GM21529 (cell line): ENCODE measurements around the gene SPNS3.

Experiments
- ATAC-seq: cut with Tn5 transposase; IDR thresholded peaks from one replicate; pipeline ENCODE4 v1.9.1; 2021; ENCODE audit not compliant: unreplicated experiment

SPNS3 gene

GRCh38 chr17:4507361-4508111 lies 73.8 kb downstream of the SPNS3 start:
- no peak for ATAC-seq

- ATAC-seq: no peak
Measured at GRCh38 chr17:4508207-4508606, 74.5 kb downstream of the SPNS3 start.

GRCh38 chr17:4509401-4509800 lies 75.7 kb downstream of the SPNS3 start:
- ATAC-seq: no peak

- no peak for ATAC-seq
Measured at GRCh38 chr17:4509923-4510617, 76.3 kb downstream of the SPNS3 start.

GRCh38 chr17:4510618-4510941 lies 76.8 kb downstream of the SPNS3 start:
- no peak for ATAC-seq

DNA sequence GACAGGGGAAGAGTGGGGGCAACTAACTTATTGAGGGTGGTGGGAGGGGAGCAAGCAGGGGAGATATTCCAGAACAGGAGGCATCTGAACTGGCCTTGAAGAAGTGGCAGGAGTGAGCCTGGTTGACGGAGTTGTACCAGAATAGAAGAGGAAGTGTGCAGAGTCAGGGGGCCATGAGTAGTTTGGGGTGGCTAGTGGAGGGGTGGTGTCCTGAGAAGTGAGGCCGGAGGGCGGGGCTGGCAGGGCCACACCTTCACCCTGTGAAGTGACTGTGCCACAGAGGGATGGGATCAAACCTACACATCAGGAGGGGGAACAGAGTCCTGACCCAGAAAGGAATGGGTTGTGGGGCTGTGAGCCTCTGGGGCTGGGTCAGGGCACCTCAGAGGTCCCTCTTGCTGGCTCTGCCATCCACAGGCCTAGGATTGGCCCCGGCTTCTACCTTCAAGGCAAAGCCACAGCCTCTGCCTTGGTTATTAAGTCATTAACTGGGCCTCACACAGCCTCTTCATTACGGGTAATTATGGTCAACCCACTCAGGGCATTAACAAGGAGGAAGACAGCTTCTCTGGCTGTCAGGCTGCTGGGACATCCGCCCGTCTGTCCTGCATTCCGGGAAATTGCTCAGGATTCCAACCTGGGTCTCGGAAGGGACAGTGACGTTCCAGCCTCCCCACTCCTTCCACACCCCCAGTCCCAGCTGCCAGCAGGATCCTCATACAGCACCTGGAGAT lies 77.6 kb downstream of the SPNS3 start:
- no peak for ATAC-seq

DNA sequence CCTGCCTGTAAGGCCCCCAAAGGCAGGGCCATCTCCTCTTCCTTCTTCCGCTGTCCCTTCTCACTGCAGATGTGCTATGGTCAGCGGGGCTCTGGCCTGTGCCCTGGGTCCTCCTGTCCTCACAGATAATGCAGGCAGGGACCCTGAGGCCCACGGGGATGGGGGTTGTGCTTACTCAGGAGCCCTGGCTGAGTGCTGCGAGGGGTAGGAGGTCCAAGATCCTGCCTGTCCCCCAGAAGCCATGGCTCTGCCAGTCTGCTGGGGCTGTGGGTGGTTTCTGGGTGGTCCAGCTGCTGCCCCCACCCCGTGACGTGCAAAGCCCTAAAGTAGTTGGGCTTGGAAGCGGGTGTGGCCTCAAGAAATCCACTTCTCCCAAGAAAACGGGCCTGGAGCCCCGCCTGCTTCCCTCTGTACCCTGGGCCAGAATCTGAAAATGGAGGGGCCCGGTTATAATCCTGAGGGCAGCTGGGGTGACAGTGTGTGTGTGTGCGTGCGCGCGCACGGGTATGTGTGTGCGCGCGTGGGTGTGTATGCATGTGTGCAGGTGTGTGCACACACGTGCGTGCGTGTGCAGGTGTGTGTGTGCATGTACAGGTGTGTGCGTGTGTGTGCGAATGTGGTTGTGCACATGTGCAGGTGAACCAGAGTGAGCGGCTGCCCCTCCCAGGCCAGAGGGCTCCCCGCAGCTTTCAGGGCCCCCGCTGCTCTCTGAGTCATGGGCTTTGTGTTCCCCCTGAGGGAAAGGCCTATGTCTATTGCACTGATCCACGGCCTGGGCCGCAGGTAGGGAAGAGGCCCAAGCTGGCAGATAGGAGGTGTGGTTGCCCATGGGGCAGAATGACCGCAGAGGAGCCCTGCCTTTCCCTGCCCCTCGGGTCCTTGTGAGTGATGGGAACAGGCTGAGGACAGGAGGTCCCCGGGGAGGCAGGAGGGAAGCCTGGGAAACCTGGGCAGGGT lies 78.7 kb downstream of the SPNS3 start:
- no peak for ATAC-seq

- no peak for ATAC-seq
Measured at GRCh38 chr17:4513113-4514032, 79.6 kb downstream of the SPNS3 start.

GRCh38 chr17:4514206-4514605 lies 80.5 kb downstream of the SPNS3 start:
- ATAC-seq: no peak

DNA sequence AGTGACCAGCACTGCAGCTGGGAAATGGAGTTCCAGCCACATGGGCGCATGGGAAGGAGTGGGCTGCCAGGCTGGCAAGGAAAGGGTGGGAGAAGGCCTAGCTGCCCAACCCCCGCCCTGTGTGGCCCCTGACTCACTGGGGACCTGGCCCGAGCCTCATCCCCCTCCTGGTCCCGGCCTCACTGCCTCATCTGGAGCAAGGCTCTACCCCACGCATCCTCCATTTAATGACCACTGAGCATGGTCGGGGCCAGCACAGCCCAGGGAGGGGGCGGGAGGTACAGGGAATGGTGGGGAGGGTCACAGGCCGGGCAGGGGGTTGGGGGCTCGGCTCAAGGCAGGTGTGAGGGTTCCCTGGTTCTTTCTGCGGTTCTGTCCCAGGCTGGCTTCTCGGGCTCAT lies 81.0 kb downstream of the SPNS3 start:
- no peak for ATAC-seq

GRCh38 chr17:4515501-4515900 lies 81.8 kb downstream of the SPNS3 start:
- no peak for ATAC-seq

- no peak for ATAC-seq
Measured at GRCh38 chr17:4516735-4517134, 83.0 kb downstream of the SPNS3 start.

DNA sequence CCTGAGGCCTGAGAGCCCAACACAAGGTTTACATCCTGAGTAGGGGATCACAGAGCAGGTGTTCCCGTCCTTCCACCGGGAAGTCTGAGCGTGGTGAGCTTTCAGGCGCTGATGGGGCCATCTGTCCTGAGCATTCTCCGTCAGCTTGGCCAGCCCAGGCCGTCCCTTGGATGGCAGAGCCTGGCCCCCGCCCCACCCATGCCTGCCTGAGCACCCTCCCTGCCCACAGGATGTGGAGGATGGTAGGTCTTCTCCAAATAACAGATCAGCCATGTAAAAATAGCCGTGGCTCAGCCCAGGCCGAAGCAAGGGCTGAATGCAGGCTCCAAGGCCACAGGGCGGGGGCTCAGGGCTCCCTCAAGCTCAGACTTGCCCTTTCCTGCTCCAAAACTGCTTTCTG lies 85.2 kb downstream of the SPNS3 start:
- no peak for ATAC-seq

- no peak for ATAC-seq
Measured at GRCh38 chr17:4519361-4519788, 85.6 kb downstream of the SPNS3 start.

GRCh38 chr17:4520060-4520893 lies 86.5 kb downstream of the SPNS3 start:
- ATAC-seq: no peak

DNA sequence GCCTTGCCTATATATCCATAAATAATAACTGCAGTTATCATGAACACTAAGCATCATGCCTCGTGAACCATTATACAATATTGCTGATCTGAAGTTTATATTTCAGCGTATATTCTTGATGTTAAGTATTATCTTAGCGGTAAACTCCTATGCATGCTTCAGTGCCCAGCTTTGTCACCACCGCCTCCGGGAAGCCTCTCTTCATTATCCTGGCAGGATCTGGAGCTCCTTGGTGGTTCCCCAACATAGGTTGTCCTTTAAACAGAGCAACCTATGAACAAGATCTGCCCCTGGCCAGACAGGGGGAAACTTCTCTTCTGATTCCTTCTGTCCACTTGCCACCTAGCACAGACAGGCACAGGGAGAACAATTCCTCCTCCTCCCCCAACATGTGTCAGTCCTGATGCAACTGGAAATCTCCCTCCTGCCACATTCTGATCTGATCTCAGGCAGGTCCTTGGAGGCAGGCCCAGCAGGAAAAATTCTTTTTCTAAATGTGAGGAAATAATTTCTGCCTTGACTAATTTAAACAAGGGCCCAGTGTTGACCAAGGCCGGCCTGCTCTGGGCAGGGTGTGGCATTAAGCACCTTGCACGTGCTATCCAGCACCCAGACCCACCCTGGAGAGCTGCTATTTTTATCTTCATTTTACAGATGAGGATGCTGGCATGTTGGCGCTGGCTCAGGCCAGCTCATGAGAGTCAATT lies 87.3 kb downstream of the SPNS3 start:
- no peak for ATAC-seq

- ATAC-seq: no peak
Measured at GRCh38 chr17:4522661-4523060, 88.9 kb downstream of the SPNS3 start.

GRCh38 chr17:4523946-4524345 lies 90.2 kb downstream of the SPNS3 start:
- ATAC-seq: no peak
